Breast epithelium (tissue), 3 donors: ENCODE measurements around the gene ZMIZ1.

Source experiments
- POLR2A ChIP-seq: fragments of 450-650 bp; IDR thresholded peaks from one replicate; pipeline ENCODE4 v1.6.1; 2016; ENCODE audit warnings: antibody characterized with exemption, mild to moderate bottlenecking, moderate library complexity
- TF ChIP-seq, protein P1 (sequence below), 3 donors: fragments of 450-650 bp; IDR thresholded peaks; one replicate each; pipeline ENCODE4 v1.5.1; 2016 to 2017; ENCODE audit warnings: antibody characterized with exemption in 3 of 3, mild to moderate bottlenecking in 3 of 3, moderate library complexity in 3 of 3

GRCh38 chr10:79280956-79281355, 212.2 kb downstream of the ZMIZ1 start:
- TF ChIP-seq, protein P1, sequence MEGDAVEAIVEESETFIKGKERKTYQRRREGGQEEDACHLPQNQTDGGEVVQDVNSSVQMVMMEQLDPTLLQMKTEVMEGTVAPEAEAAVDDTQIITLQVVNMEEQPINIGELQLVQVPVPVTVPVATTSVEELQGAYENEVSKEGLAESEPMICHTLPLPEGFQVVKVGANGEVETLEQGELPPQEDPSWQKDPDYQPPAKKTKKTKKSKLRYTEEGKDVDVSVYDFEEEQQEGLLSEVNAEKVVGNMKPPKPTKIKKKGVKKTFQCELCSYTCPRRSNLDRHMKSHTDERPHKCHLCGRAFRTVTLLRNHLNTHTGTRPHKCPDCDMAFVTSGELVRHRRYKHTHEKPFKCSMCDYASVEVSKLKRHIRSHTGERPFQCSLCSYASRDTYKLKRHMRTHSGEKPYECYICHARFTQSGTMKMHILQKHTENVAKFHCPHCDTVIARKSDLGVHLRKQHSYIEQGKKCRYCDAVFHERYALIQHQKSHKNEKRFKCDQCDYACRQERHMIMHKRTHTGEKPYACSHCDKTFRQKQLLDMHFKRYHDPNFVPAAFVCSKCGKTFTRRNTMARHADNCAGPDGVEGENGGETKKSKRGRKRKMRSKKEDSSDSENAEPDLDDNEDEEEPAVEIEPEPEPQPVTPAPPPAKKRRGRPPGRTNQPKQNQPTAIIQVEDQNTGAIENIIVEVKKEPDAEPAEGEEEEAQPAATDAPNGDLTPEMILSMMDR (IDR thresholded peaks at IDR 0.05): no peak
- TF ChIP-seq POLR2A: no peak
